HTERT RPE-1 (cell line): Measurements from ENCODE around the gene DLX3.
"Not testable (repeated sequence)": the region's sequence is repeated elsewhere in the genome, so short reads cannot be mapped to it uniquely, and the experiment has no call there.

Source experiments
- in situ Hi-C: fragments of 300-500 bp; cut with MboI; formaldehyde crosslinking; loops from 4 replicates; pipeline ENCODE4 v1.14.3; 2020; ENCODE audit warnings: low sequenced_read_pairs

The DLX3 gene

DNA sequence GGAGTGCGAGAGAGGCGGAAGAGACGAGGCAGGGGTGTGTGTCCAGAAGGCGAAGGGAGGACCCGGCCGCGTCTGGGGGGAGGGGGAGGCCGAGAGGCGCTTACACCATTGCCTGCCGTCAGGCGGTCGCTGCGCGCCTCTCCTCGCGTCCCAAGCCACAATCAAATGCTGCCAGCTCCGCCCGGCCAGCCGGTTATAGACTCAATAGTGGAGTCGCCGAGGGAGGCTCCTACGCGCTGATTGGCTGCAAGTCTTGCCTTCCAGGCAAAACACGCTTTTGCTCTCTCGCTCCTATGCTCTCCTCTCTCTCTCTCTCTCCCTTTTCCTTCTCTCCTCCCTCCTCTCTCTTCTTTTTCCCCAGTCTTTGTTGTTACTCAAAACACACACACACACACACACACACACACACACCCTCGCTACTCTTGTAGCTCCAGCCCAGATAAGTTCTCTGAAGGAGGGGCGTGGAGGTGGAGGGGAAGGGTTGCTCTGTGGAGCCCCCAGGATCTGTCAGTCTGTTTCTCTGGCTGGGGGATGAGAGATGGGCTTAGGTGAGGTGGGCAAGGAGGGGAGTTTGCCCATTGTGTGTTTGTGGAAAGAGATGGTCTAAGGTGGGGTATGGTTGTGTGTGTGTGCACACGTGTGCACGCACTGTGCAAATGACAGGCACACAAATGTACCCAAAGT lies at the start of gene DLX3:
DLX3 (minus strand) TSS at position 170 of the 684 bp plus-strand sequence. CDS start 226 bp downstream, outside the sequence.
- in situ Hi-C loops = no loop called here

DNA sequence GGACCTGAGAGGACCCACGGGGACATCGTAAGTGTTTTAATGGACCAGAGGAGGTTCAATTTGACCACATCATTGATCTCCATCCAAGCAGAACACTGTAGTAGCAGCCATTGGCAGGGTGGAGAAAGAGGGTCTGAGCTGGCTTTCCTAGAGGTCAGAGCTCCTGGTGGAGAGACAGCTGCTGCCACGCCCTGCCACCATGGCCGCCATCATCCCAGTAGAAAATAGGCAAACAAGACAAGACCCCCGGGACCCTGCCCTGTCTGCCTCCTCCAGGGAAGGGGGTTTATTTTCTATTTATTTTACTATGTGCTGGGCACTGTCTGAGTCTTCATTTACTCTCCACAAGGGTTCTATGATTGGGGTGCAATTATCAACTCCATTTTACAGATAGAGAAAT lies 49.5 kb upstream of the DLX3 start:
- in situ Hi-C loops = no loop called here

DNA sequence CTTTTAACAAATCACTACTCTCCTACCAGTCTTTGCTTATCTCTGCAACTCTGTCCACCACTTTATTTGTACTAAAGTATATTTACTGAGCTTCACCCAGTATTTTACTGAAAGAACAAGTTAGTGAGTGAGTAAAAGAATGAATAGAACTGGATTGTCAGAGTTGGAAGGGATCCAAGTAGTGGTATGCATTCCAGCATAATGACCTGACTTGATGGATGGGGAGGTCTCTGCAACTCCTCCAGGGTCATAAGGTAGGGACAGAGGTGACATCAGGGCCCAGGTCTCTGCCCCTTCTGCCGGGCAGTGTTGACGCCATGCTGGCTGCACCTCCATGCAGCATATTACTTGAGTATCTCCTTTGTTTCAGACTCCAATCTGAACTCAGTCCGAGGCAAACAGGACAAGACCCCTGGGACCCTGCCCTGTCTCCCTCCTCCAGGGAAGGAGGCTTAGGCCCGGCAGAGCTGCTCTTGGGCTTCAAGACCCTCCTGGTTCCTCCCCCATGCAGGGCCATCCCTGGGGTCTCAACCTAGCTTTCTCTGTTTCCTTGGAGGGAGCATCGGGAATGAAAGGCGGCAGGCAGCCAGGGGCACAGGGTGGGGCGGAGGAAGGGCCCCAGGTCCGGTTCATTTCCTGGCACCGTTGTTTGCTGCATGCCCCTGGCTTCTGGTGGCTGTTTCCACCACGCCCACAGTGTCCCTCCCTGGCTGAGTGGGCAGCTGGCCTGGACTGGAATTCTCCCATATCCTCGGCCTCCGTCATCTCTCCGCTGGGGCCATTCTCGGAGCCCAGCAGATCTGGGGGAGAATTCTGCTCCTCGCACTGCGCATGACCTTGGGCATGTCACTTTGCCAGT lies 48.5 kb upstream of the DLX3 start:
- in situ Hi-C loops = no loop called here

DNA sequence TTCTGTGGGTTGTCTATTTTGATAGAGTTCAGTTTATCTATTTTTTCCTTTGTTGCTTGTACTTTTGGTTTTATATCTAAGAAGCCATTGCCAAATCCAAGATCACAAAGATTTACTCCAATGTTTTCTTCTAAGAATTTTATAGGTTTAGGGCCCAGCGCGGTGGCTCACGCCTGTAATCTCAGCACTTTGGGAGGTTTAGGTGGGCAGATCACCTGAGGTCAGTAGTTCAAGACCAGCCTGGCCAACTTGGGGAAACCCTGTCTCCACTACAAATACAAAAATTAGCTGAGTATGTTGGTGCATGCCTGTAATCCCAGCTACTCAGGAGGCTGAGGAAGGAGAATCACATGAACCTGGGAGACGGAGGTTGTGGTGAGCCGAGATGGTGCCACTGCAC lies 47.2 kb upstream of the DLX3 start:
- in situ Hi-C loops = no loop called here

GRCh38 chr17:50040496-50040895 lies 45.5 kb upstream of the DLX3 start:
- in situ Hi-C loops = not testable (repeated sequence)

DNA sequence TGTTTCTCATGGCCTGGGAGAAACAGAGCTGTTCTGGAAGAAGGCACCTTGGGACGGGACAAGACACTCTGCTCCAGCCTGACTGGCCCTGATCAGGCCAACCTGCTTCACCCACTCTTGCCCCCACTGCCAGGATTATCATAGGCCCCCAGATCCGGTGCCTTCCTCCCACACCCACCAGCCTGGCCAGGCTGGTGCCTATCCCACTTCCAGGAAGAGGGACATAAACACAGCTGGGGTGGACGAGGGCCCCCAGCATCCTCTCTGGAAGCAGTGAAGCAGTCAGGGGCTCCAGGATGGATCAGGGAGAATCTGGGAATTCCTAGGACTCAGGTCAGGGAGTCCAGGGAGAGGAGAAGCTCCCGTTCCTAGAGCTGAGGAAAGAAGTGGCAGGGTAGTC lies 44.0 kb upstream of the DLX3 start:
- in situ Hi-C loops = no loop called here

DNA sequence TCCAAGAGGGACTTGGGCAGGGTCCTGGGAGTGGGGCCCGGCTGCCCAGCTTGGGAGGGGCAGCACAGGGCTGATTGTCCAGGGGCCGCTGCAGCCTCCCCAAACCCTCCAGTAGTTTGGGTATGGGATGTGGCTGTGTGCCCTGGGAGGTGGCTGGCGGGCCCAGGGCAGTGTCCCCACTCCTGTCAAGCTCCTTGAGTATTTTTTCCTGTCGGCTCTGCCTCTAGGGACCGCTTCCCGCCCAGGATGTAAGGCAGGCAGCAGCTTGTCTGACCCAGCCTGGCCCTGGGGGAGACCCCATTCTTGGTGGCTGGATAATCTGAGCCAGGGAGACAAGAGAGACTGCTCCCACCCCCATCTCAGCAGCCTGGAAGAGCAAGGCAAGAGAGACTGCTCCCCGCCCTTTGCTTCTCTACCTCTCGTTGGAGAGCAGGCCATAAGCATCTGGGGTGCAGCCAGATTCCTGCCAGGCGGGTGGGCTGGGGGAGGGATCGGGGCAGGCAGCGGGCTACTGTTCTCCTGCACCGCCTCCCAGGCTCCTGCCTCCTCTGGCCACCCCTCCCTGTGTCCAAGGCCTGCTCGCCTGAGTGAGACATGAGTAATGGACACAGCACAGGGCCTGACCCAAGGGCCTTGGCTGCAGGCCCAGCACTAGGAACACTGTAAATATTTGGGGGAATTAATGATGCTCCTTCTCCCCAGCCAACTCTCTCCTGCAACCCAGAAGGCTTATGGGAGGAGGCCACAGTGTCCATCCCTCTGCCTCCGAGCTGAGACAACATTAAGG lies 42.5 kb upstream of the DLX3 start:
- in situ Hi-C loops = no loop called here

DNA sequence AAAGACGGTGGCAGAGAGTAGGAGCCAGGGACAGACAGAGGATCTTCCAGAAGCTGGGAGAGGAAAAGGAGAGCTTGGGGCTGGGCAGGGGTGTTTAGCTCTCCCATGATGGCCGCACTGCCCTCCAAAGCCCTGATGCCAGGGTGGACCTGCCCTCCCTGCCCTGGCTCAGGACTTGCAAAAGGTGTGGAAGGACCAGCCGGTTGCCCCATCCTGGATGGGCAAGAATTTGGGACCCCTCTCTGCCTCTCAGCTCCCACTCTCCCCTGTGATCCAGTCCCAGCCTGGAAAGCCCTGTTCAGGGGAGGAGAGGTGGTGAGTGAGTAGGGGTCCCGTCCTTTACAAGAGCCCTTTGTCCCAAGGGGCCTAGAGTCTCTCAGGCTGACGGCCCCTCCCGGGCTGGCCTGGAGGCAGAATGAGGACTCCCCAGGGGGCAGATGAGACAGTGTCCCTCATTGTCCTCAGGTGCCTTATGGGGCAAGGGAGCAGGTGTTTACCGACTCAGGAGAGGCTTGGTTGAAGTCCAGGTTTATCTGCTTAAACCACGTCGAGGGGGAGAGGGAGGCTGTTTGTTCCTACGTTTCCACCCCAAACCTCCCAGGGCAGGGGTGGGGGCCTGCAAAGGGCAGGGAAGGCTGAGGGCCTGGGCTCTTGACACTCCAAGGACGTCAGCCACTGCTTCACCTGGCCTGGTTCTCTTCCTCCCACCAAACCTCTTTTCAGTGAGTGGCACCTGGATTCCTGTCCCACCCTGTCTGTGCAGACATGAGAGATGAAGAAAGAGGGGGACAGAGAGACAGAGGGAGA lies 41.6 kb upstream of the DLX3 start:
- in situ Hi-C loops = no loop called here

DNA sequence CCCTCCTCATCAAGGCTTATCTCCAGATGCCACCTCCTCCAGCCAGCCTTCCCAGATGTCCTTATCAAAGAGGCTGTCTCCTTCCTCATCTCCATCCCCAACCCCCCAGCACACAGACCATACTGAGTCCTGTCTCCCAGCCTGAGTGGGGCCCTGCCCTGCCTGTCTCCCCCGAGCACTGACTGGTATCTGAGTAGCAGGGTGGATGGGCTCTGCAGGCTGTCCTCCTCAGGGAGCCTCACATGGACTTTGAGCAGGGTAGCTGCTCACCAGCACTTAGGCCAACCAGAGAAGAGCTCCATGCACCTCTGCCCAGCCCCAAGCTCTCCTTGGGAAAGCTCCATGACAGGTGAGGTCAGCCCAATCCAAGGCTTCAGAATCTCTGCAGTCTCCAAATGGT lies 40.9 kb upstream of the DLX3 start:
- in situ Hi-C loops = no loop called here

- in situ Hi-C loops = no loop called here
These were observed 40.4 kb upstream of the DLX3 start for GRCh38 chr17:50035421-50035879.

- in situ Hi-C loops = no loop called here
These were observed 39.7 kb upstream of the DLX3 start for GRCh38 chr17:50034498-50035364.

- in situ Hi-C loops = no loop called here
These were observed 38.3 kb upstream of the DLX3 start for GRCh38 chr17:50033316-50033715.

- in situ Hi-C loops = no loop called here
These were observed 34.2 kb upstream of the DLX3 start for GRCh38 chr17:50029185-50029584.

DNA sequence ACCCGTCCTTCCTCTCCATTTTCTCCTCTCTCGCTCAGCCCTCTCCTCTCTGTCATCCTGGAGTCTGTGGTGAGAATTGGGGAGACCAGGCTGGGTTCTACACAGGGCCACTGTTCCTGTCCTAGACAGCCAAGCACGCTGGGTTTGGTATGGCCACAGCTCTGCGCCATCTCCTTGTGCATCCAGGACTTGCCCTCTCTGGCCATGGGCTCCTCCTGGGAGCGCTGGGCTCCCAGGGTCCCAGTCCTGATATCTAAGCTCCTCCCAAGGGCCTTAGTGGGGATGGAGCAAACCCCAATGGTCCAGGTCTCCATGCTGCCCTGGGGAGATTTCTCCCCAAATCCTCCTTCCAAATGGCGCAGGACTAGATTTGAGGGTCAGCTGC lies 33.7 kb upstream of the DLX3 start:
- in situ Hi-C loops = no loop called here

DNA sequence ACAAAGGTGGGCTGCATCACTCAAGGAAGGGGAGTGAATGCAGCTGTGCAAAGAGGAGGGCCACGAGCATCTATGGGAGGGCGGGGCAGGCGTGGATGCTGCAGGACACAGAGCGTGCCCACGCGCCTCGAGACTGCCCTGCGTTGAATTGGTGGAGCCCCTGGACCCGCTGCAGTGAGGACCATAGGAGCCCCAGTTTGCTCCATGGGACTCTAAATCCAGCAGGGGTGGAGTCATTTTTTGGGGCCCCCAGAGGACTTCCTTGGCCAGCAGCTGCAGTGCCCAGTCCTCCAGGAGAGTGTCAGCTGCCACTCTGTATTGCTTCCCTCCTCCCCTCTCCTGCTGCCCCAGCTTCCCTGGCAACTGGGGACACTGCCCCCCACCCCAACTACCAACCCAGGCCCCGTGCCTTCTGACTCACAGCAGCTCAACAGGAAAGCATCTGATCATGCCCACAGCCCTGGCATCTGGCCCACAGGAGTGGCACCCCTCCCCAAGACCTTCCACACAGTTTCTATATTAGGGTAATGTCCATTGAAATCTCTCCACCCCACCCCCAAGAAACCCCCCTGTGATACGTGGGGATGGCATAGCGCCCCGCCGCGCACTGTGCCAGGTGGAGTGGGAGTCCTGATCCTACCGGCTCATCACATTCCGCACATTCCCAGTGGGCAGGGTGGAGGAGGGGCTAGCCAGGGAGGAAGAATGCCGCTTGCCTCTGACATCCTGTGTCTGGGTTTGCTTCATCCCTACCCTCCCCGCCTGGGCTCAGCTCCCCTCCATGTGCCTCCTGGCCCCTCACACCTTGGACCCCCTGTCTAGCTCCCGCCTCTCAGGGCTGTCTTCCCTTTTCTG lies 33.1 kb upstream of the DLX3 start:
- in situ Hi-C loops = no loop called here

- in situ Hi-C loops = no loop called here
These were observed 32.3 kb upstream of the DLX3 start for GRCh38 chr17:50027172-50027880.

- in situ Hi-C loops = no loop called here
These were observed 31.8 kb upstream of the DLX3 start for GRCh38 chr17:50026837-50027171.

GRCh38 chr17:50026046-50026675 lies 31.1 kb upstream of the DLX3 start:
- in situ Hi-C loops = no loop called here
